Ovary (tissue), 9 donors: ENCODE measurements around the gene PCIF1. TPM values are rescaled to one million over a fixed set of nuclear protein-coding genes. Genes with fewer than 3 reads are reported as not detected.
"Not testable (repeated sequence)": the region's sequence is repeated elsewhere in the genome, so short reads cannot be mapped to it uniquely, and the experiment has no call there.

Experiments used
- DNase-seq, 5 donors: peaks; one replicate each; pipeline ENCODE4 v3.0.0-alpha.2; 2019 to 2020
- H3K27ac ChIP-seq, 2 donors: fragments of 200-600 bp; one replicate each; pipeline versions ENCODE4 v1.5.1 to v1.8.0; 2019 to 2022
- H3K27me3 ChIP-seq: fragments of 200-600 bp; one replicate; pipeline ENCODE4 v1.8.0; 2022
- H3K36me3 ChIP-seq: fragments of 200-600 bp; sonication (generic); one replicate; pipeline ENCODE4 v1.5.1; 2019
- H3K4me1 ChIP-seq: one replicate; pipeline ENCODE4 v1.8.1; 2013; ENCODE audit warnings: mild to moderate bottlenecking, moderate library complexity; ENCODE audit not compliant: insufficient read depth
- H3K4me3 ChIP-seq: fragments of 200-600 bp; sonication (generic); one replicate; pipeline ENCODE4 v1.5.1; 2017
- H3K9me3 ChIP-seq, 2 donors: fragments of 200-600 bp in 1 of 2; sonication (generic) in 1 of 2; one replicate each; pipeline versions ENCODE4 v1.5.1 to v1.8.1; 2013 to 2019; ENCODE audit warnings: mild to moderate bottlenecking in 1 of 2, moderate library complexity in 1 of 2
- EP300 ChIP-seq: sonication (generic); formaldehyde crosslinking; IDR thresholded peaks from one replicate; pipeline ENCODE4 v1.6.1; 2017; ENCODE audit warnings: antibody characterized with exemption
- POLR2A ChIP-seq: fragments of 450-650 bp; IDR thresholded peaks from one replicate; pipeline ENCODE4 v1.6.1; 2017; ENCODE audit warnings: antibody characterized with exemption, mild to moderate bottlenecking, moderate library complexity
- WGBS, 3 donors: extraction: QIAGEN DNeasy Blood & Tissue Kit in 1 of 3; methylation state at CpG; one replicate each; pipeline versions ENCODE4 v1.1.5 to v1.1.7; 2013 to 2017; 5-methylcytosine and 5-hydroxymethylcytosine counted together
- intact Hi-C, 4 donors: fragments of 100-400 bp; cut with DNase I; formaldehyde crosslinking; loops; one replicate each; pipeline versions ENCODE4 v1.11.0 to v1.15.1; 2022 to 2023
- polyA plus RNA-seq, 2 donors: library from polyadenylated mRNA; stranded (reverse); fragments of 200-250 nt in 1 of 2; fragments of 350-450 nt in 1 of 2; fragmentation: Illumina TruSeq in 1 of 2; extraction: RNeasy Lipid Tissue Mini Kit (QIAGEN cat#74804) in 1 of 2; gene quantifications; one replicate each; pipeline ENCODE4 v1.2.3, GENCODE V29; 2013 to 2014
- total RNA-seq, 7 donors: library from RNA; depleted of rRNA in 2 of 7; stranded (reverse); fragments of >200 nt in 2 of 7; fragmentation: NEBNext Ultra II Directional in 3 of 7; extraction: Animal tissue kit (Norgen Biotek cat#: 25700) in 3 of 7; gene quantifications; one replicate each; pipeline versions ENCODE4 v1.1.0 to v1.2.4, GENCODE V29; 2016 to 2023
- TF ChIP-seq, protein P1 (sequence below), 3 donors: fragments of 450-650 bp in 2 of 3; fragments of 200-600 bp in 1 of 3; IDR thresholded peaks; one replicate each; pipeline versions ENCODE4 v1.5.1 to v1.8.0; 2016 to 2022; ENCODE audit warnings: antibody characterized with exemption in 3 of 3, mild to moderate bottlenecking in 1 of 3
- donor health status: DM: no; HTN: no; CAD: no; lungs with moderate emphysema.
- donor health status: DM: no; HTN: no; CAD: no.
- donor health status: Bipolar disorder and iron deficiency.
- donor health status: DM: yes; HTN: yes; CAD: no.
- donor health status: DM: no; HTN: no; CAD: no.
- donor health status: DM: yes; HTN: yes; CAD: no.

Gene PCIF1
- total and polyA plus RNA-seq, 9 donors = 14.6 to 73.7 (median 48.2) TPM

DNA sequence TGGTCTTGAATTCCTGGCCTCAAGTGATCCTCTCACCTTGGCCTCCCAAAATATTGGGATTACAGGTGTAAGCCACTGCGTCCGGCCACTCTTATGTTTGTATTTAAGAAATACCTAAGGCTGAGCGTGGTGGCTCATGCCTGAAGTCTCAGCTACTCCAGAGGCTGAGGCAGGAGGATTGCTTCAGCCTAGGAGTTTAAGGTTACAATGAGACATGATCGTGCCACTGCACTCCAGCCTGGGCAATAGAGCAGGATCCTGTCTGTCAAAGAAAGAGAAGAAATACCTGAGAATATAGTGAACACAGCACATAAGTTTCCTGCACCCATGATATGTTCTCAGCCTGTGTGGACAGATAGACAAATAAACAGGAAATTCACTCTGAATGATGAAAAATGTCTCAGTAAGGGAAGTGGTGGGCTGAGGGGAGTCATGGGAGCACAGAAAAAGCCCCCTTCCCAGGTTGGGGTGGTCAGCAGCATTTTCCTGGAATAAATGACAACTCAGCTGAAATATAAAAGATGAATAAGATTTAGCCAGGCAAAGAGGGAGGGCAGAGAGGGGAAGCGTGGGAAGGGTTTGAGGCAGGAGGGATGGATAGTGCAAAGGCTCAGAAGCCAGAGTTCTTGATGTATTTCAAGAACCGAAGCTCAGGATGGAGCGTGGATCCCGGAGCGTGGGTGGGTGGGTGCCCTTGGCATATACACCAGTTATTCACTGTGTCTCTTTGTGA, 60.4 kb downstream of the PCIF1 start:
- TF ChIP-seq EP300 (no peak), POLR2A (no peak)
- TF ChIP-seq, protein P1, sequence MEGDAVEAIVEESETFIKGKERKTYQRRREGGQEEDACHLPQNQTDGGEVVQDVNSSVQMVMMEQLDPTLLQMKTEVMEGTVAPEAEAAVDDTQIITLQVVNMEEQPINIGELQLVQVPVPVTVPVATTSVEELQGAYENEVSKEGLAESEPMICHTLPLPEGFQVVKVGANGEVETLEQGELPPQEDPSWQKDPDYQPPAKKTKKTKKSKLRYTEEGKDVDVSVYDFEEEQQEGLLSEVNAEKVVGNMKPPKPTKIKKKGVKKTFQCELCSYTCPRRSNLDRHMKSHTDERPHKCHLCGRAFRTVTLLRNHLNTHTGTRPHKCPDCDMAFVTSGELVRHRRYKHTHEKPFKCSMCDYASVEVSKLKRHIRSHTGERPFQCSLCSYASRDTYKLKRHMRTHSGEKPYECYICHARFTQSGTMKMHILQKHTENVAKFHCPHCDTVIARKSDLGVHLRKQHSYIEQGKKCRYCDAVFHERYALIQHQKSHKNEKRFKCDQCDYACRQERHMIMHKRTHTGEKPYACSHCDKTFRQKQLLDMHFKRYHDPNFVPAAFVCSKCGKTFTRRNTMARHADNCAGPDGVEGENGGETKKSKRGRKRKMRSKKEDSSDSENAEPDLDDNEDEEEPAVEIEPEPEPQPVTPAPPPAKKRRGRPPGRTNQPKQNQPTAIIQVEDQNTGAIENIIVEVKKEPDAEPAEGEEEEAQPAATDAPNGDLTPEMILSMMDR (IDR thresholded peaks at IDR 0.05) = no peak
- WGBS, 3 donors = 43 to 66% (median 52%) methylated on average over 9 of the region's 9 CpGs
- H3K4me3 ChIP-seq = no peak overlapping the region
- intact Hi-C loops = no loop called here
- H3K27me3 ChIP-seq = no peaks in the 10 kb centered on the region
- DNase-seq = no peak
- no peaks in the 10 kb centered on the region for H3K36me3 ChIP-seq
- H3K9me3 ChIP-seq = no peaks in the 10 kb centered on the region
- no peaks in the 10 kb centered on the region for H3K4me1 ChIP-seq
- no peak overlapping the region for H3K27ac ChIP-seq

DNA sequence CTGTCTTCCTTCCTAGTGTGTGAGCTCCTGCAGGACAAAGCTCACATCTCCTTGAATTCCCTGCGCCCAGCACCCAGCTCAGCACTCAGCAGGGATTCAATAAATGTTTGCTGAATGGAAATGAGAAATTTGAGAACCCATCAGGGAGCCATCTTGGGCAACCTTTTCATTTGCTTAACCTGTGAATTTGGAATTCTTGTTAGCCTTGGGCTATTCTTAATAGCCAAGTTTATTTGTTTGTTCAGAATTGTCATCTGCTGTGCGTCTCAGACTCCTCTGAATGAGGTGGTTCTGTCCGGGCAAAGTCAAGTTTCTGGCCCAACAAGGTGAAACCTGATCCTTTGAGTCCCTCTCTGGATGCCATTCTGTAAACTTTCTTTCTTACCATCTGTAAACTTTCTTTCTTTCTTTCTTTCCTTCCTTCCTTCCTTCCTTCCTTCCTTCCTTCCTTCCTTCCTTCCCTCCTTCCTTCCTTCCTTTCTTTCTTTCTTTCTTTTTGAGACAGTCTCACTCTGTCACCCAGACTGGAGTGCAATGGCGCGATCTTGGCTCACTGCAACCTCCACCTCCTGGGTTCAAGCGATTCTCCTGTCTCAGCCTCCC, 61.1 kb downstream of the PCIF1 start:
- H3K4me3 ChIP-seq, DNase-seq, intact Hi-C loops, H3K27me3 ChIP-seq, H3K4me1 ChIP-seq, H3K27ac ChIP-seq, H3K9me3 ChIP-seq, H3K36me3 ChIP-seq: not testable (repeated sequence)
- 62 to 75% (median 69%) methylated on average over 6 of the region's 6 CpGs for WGBS, 3 donors

DNA sequence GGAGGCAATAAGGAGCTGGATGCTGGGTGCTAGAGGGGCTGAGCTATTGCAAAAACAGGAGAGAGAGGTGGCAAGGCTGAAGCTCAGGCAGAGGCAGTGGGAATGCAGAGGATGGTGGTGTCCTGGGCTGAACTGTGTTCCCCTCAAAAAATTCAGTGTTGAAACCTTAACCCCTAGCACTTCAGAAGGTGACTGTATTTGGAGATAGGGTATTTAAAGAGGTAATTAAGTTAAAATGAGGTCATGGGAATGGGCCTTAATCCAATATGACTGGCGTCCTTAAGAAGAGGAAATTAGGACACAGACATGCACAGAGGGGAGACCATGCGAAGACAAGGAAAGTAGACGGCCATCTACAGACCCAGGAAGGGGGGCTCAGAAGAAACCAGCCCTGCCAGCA, 62.7 kb downstream of the PCIF1 start:
- intact Hi-C loops = no loop called here
- 33 to 51% (median 42%) methylated on average over 3 of the region's 3 CpGs for WGBS, 3 donors
- Histone ChIP-seq H3K9me3 (no peaks in the 10 kb centered on the region), H3K27me3 (no peaks in the 10 kb centered on the region), H3K27ac (no peak overlapping the region), H3K36me3 (no peaks in the 10 kb centered on the region), H3K4me1 (no peaks in the 10 kb centered on the region), H3K4me3 (no peak overlapping the region)
- DNase-seq = no peak
- TF ChIP-seq, protein P1 (IDR thresholded peaks at IDR 0.05) = no peak
- TF ChIP-seq EP300 (no peak), POLR2A (no peak)

Other genes with a start within 250 kb of the PCIF1 start
- not detected for gene WFDC13, start 232.6 kb upstream of the PCIF1 start, total RNA-seq
- gene WFDC13, start 232.6 kb upstream of the PCIF1 start, polyA plus RNA-seq = not detected
- not detected for gene WFDC10B, start 229.7 kb upstream of the PCIF1 start, total RNA-seq
- under 1 TPM in 1 of 2 donors, not detected in 1; 0.37 TPM for gene WFDC10B, start 229.7 kb upstream of the PCIF1 start, polyA plus RNA-seq
- not detected for gene SPINT4, start 212.3 kb upstream of the PCIF1 start, total RNA-seq
- gene SPINT4, start 212.3 kb upstream of the PCIF1 start, polyA plus RNA-seq = not detected
- 1 to 10 TPM in 4 of 7 donors, under 1 TPM in 2, not detected in 1; 0.42 to 3.0 (median 1.1) TPM for gene WFDC3, start 142.8 kb upstream of the PCIF1 start, total RNA-seq
- 1 to 10 TPM; 1.5 to 2.0 TPM for gene WFDC3, start 142.8 kb upstream of the PCIF1 start, polyA plus RNA-seq
- 10 to 100 TPM; 20.6 to 31.8 (median 28.1) TPM for gene DNTTIP1, start 142.7 kb upstream of the PCIF1 start, total RNA-seq
- gene DNTTIP1, start 142.7 kb upstream of the PCIF1 start, polyA plus RNA-seq = 10 to 100 TPM; 29.1 to 36.1 TPM
- 1 to 10 TPM in 2 of 7 donors, under 1 TPM in 2, not detected in 3; 0.69 to 1.9 (median 1.0) TPM for gene UBE2C, start 122.0 kb upstream of the PCIF1 start, total RNA-seq
- 1 to 10 TPM; 2.6 to 5.6 TPM for gene UBE2C, start 122.0 kb upstream of the PCIF1 start, polyA plus RNA-seq
- gene TNNC2, start 107.4 kb upstream of the PCIF1 start, total RNA-seq = 1 to 10 TPM in 6 of 7 donors, not detected in 1; 1.9 to 3.7 (median 3.4) TPM
- 1 to 10 TPM; 1.5 to 3.6 TPM for gene TNNC2, start 107.4 kb upstream of the PCIF1 start, polyA plus RNA-seq
- gene SNX21, start 100.9 kb upstream of the PCIF1 start, total RNA-seq = 10 to 100 TPM; 46.1 to 90.1 (median 71.0) TPM
- gene SNX21, start 100.9 kb upstream of the PCIF1 start, polyA plus RNA-seq = 10 to 100 TPM; 18.2 to 41.1 TPM
- gene ACOT8, start 77.3 kb upstream of the PCIF1 start, total RNA-seq = 10 to 100 TPM; 18.4 to 26.7 (median 19.6) TPM
- 10 to 100 TPM; 13.5 to 21.9 TPM for gene ACOT8, start 77.3 kb upstream of the PCIF1 start, polyA plus RNA-seq
- 1 to 10 TPM; 1.8 to 7.5 (median 4.7) TPM for gene ZSWIM3, start 77.1 kb upstream of the PCIF1 start, total RNA-seq
- gene ZSWIM3, start 77.1 kb upstream of the PCIF1 start, polyA plus RNA-seq = 1 to 10 TPM; 2.4 to 6.0 TPM
- gene ZSWIM1, start 53.5 kb upstream of the PCIF1 start, total RNA-seq = 10 to 100 TPM in 5 of 7 donors, 1 to 10 TPM in 2; 4.8 to 15.2 (median 11.8) TPM
- gene ZSWIM1, start 53.5 kb upstream of the PCIF1 start, polyA plus RNA-seq = 10 to 100 TPM in 1 of 2 donors, 1 to 10 TPM in 1; 4.9 to 11.5 TPM
- gene SPATA25, start 47.1 kb upstream of the PCIF1 start, total RNA-seq = 1 to 10 TPM; 4.2 to 7.5 (median 5.6) TPM
- gene SPATA25, start 47.1 kb upstream of the PCIF1 start, polyA plus RNA-seq = 1 to 10 TPM in 1 of 2 donors, not detected in 1; 7.1 TPM
- 10 to 100 TPM; 10.1 to 28.7 (median 12.5) TPM for gene NEURL2, start 43.5 kb upstream of the PCIF1 start, total RNA-seq
- 10 to 100 TPM in 1 of 2 donors, 1 to 10 TPM in 1; 1.5 to 11.8 TPM for gene NEURL2, start 43.5 kb upstream of the PCIF1 start, polyA plus RNA-seq
- 100 to 1,000 TPM in 4 of 7 donors, 10 to 100 TPM in 3; 45.0 to 156 (median 110) TPM for gene CTSA, start 43.3 kb upstream of the PCIF1 start, total RNA-seq
- 100 to 1,000 TPM in 1 of 2 donors, 10 to 100 TPM in 1; 81.6 to 210 TPM for gene CTSA, start 43.3 kb upstream of the PCIF1 start, polyA plus RNA-seq
- gene PLTP, start 22.5 kb upstream of the PCIF1 start, total RNA-seq = 100 to 1,000 TPM in 4 of 7 donors, 10 to 100 TPM in 3; 83.5 to 266 (median 138) TPM
- gene PLTP, start 22.5 kb upstream of the PCIF1 start, polyA plus RNA-seq = 100 to 1,000 TPM in 1 of 2 donors, 10 to 100 TPM in 1; 85.7 to 188 TPM
- 10 to 100 TPM; 14.2 to 25.7 (median 20.0) TPM for gene ZNF335, start 37.5 kb downstream of the PCIF1 start, total RNA-seq
- 10 to 100 TPM in 1 of 2 donors, 1 to 10 TPM in 1; 3.5 to 15.7 TPM for gene ZNF335, start 37.5 kb downstream of the PCIF1 start, polyA plus RNA-seq
- 1 to 10 TPM in 2 of 7 donors, under 1 TPM in 5; 0.10 to 1.7 (median 0.28) TPM for gene MMP9, start 74.2 kb downstream of the PCIF1 start, total RNA-seq
- gene MMP9, start 74.2 kb downstream of the PCIF1 start, polyA plus RNA-seq = under 1 TPM; 0.16 to 0.25 TPM
- 1 to 10 TPM in 5 of 7 donors, not detected in 2; 1.1 to 2.1 (median 1.3) TPM for gene SLC12A5, start 94.5 kb downstream of the PCIF1 start, total RNA-seq
- gene SLC12A5, start 94.5 kb downstream of the PCIF1 start, polyA plus RNA-seq = 1 to 10 TPM; 2.2 to 3.8 TPM
- 10 to 100 TPM; 27.6 to 51.1 (median 37.4) TPM for gene NCOA5, start 155.3 kb downstream of the PCIF1 start, total RNA-seq
- gene NCOA5, start 155.3 kb downstream of the PCIF1 start, polyA plus RNA-seq = 10 to 100 TPM; 27.9 to 35.6 TPM
- gene CD40, start 183.6 kb downstream of the PCIF1 start, total RNA-seq = 10 to 100 TPM; 14.4 to 28.0 (median 21.3) TPM
- 10 to 100 TPM; 21.6 to 35.7 TPM for gene CD40, start 183.6 kb downstream of the PCIF1 start, polyA plus RNA-seq